Measurements from ENCODE around the gene PGA5.

Gene PGA5

DNA sequence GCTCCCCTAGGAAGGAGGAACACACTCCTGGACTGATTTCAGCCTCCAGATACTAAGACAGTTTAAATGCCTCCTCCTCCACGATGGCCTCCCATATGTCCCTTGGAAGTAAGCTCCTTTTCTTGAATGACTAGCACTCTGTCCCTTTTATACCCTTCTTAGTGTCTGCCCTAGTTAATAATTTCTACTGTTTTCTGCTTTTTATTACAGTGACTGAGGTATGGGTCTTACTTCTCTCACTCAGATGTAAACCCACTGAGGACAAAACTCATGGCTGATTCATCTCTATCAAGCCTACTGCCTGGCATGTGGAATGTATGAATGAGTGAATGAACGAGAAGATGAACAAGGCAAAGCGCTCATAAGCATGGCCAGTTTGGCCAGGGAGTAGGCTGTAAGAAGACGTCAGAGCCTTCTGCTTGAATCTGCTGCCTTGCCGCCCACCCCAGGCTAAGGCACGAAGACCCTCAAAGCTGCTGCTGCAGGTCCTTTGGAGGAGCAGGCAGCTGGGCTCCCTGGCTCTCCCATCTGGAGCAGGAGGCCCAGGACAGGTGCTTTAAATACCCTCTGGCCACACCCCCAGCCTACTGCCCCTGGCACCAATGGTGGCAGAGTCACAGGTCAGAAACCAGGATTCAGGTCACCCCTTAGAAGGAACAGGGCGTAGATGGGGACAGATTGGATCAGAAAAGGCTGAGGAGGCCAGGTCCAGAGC is 45.8 kb upstream of the PGA5 start:
- no peak for TF ChIP-seq ZFP30 (CRISPR knock-in tag; IDR thresholded peaks at IDR 0.05)
- TF ChIP-seq ESRRG (CRISPR knock-in tag; IDR thresholded peaks at IDR 0.05) = no peak
- TF ChIP-seq RARB (CRISPR knock-in tag; IDR thresholded peaks at IDR 0.05) = no peak
- TF ChIP-seq GLIS3 (CRISPR knock-in tag; IDR thresholded peaks at IDR 0.05) = no peak
- TF ChIP-seq, protein P1, sequence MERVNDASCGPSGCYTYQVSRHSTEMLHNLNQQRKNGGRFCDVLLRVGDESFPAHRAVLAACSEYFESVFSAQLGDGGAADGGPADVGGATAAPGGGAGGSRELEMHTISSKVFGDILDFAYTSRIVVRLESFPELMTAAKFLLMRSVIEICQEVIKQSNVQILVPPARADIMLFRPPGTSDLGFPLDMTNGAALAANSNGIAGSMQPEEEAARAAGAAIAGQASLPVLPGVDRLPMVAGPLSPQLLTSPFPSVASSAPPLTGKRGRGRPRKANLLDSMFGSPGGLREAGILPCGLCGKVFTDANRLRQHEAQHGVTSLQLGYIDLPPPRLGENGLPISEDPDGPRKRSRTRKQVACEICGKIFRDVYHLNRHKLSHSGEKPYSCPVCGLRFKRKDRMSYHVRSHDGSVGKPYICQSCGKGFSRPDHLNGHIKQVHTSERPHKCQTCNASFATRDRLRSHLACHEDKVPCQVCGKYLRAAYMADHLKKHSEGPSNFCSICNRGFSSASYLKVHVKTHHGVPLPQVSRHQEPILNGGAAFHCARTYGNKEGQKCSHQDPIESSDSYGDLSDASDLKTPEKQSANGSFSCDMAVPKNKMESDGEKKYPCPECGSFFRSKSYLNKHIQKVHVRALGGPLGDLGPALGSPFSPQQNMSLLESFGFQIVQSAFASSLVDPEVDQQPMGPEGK (CRISPR knock-in tag; IDR thresholded peaks at IDR 0.05; ENCODE audit: borderline replicate concordance) = no peak
- TF ChIP-seq ZNF70 (CRISPR knock-in tag; IDR thresholded peaks at IDR 0.05) = no peak
- no peak for TF ChIP-seq TCF4 (CRISPR knock-in tag; IDR thresholded peaks at IDR 0.05; ENCODE audit: borderline replicate concordance)
- no peak for TF ChIP-seq ZNF565 (CRISPR knock-in tag; conservative IDR thresholded peaks at IDR 0.05; ENCODE audit: low read depth)
- no peak for TF ChIP-seq ZC3H10 (CRISPR knock-in tag; IDR thresholded peaks at IDR 0.05)
- TF ChIP-seq, protein P2, sequence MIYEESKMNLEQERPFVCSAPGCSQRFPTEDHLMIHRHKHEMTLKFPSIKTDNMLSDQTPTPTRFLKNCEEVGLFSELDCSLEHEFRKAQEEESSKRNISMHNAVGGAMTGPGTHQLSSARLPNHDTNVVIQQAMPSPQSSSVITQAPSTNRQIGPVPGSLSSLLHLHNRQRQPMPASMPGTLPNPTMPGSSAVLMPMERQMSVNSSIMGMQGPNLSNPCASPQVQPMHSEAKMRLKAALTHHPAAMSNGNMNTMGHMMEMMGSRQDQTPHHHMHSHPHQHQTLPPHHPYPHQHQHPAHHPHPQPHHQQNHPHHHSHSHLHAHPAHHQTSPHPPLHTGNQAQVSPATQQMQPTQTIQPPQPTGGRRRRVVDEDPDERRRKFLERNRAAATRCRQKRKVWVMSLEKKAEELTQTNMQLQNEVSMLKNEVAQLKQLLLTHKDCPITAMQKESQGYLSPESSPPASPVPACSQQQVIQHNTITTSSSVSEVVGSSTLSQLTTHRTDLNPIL (CRISPR knock-in tag; IDR thresholded peaks at IDR 0.05; ENCODE audit: low read depth) = no peak
- TF ChIP-seq ZFP3 (CRISPR knock-in tag; IDR thresholded peaks at IDR 0.05) = no peak
- no peak for TF ChIP-seq PPARA (CRISPR knock-in tag; IDR thresholded peaks at IDR 0.05; ENCODE audit: borderline replicate concordance)
- TF ChIP-seq TOX (CRISPR knock-in tag; IDR thresholded peaks at IDR 0.05; ENCODE audit: borderline replicate concordance) = no peak
- TF ChIP-seq ZNF8 (CRISPR knock-in tag; IDR thresholded peaks at IDR 0.05) = no peak
- no peak for TF ChIP-seq CSDC2 (CRISPR knock-in tag; IDR thresholded peaks at IDR 0.05)
- TF ChIP-seq, protein P3, sequence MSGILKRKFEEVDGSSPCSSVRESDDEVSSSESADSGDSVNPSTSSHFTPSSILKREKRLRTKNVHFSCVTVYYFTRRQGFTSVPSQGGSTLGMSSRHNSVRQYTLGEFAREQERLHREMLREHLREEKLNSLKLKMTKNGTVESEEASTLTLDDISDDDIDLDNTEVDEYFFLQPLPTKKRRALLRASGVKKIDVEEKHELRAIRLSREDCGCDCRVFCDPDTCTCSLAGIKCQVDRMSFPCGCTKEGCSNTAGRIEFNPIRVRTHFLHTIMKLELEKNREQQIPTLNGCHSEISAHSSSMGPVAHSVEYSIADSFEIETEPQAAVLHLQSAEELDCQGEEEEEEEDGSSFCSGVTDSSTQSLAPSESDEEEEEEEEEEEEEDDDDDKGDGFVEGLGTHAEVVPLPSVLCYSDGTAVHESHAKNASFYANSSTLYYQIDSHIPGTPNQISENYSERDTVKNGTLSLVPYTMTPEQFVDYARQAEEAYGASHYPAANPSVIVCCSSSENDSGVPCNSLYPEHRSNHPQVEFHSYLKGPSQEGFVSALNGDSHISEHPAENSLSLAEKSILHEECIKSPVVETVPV (CRISPR knock-in tag; IDR thresholded peaks at IDR 0.05) = no peak
- no peak for TF ChIP-seq ARNTL (CRISPR knock-in tag; IDR thresholded peaks at IDR 0.05; ENCODE audit: borderline replicate concordance, low read depth)
- no peak for ATAC-seq

DNA sequence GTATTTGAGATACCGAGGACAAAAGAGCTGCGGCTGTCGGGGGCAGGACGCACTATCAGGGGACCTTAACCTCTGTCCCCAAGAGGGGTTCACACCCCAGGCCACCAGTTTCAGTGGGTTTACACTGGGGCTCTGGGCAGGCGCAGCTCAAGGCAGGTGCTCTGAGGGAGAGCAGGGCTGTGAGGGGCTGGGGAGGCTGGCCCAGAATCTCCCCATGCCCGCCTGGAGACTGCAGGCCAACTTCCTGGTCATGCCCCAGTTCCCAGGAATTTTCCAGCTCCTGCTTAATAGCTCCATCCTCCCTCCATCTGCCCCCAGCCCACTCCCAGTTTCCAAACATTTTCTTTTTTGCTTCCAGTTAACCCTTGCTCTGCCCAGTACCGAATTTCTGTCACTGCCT is 45.3 kb upstream of the PGA5 start:
- no peak for ATAC-seq
- TF ChIP-seq ZFP3 (CRISPR knock-in tag; IDR thresholded peaks at IDR 0.05) (no peak), RARB (CRISPR knock-in tag; IDR thresholded peaks at IDR 0.05) (no peak), PPARA (CRISPR knock-in tag; IDR thresholded peaks at IDR 0.05; ENCODE audit: borderline replicate concordance) (no peak), SNAI2 (CRISPR knock-in tag; IDR thresholded peaks at IDR 0.05) (no peak), ZNF70 (CRISPR knock-in tag; IDR thresholded peaks at IDR 0.05) (no peak), ISL1 (CRISPR knock-in tag; IDR thresholded peaks at IDR 0.05) (no peak), ZNF565 (CRISPR knock-in tag; conservative IDR thresholded peaks at IDR 0.05; ENCODE audit: low read depth) (no peak)
- TF ChIP-seq, protein P4, sequence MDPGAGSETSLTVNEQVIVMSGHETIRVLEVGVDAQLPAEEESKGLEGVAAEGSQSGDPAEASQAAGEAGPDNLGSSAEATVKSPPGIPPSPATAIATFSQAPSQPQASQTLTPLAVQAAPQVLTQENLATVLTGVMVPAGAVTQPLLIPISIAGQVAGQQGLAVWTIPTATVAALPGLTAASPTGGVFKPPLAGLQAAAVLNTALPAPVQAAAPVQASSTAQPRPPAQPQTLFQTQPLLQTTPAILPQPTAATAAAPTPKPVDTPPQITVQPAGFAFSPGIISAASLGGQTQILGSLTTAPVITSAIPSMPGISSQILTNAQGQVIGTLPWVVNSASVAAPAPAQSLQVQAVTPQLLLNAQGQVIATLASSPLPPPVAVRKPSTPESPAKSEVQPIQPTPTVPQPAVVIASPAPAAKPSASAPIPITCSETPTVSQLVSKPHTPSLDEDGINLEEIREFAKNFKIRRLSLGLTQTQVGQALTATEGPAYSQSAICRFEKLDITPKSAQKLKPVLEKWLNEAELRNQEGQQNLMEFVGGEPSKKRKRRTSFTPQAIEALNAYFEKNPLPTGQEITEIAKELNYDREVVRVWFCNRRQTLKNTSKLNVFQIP (CRISPR knock-in tag; IDR thresholded peaks at IDR 0.05; ENCODE audit: borderline replicate concordance, low read depth) = no peak

DNA sequence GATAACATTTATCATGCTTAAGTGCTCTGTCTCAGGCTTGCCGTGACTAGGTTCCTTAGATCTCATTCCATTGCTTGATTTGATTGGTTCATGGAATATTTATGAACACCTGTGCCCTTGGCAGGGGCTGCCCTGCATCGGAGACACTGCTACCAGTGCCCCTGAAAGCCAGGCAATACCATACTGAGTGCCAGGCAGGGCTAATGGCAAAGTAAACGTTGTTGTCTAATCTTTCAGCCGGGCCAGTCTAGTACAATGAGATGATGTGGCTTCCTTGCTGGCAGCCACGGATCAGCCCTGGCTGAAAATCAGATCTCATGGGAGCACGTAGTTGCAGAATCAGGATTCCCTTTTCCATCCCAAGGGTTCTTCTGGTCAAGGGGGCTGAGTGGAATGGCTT is 42.6 kb upstream of the PGA5 start:
- no peak for ATAC-seq
- no peak for TF ChIP-seq TOX (CRISPR knock-in tag; IDR thresholded peaks at IDR 0.05; ENCODE audit: borderline replicate concordance)
- TF ChIP-seq, protein P4 (CRISPR knock-in tag; IDR thresholded peaks at IDR 0.05; ENCODE audit: borderline replicate concordance, low read depth) = no peak
- TF ChIP-seq ZC3H10 (CRISPR knock-in tag; IDR thresholded peaks at IDR 0.05) = no peak
- TF ChIP-seq ESRRG (CRISPR knock-in tag; IDR thresholded peaks at IDR 0.05) = no peak
- TF ChIP-seq CSDC2 (CRISPR knock-in tag; IDR thresholded peaks at IDR 0.05) = no peak
- no peak for TF ChIP-seq PPARA (CRISPR knock-in tag; IDR thresholded peaks at IDR 0.05; ENCODE audit: borderline replicate concordance)
- TF ChIP-seq, protein P1 (CRISPR knock-in tag; IDR thresholded peaks at IDR 0.05; ENCODE audit: borderline replicate concordance) = no peak
- no peak for TF ChIP-seq ISL1 (CRISPR knock-in tag; IDR thresholded peaks at IDR 0.05)
- TF ChIP-seq SNAI2 (CRISPR knock-in tag; IDR thresholded peaks at IDR 0.05) = no peak
- TF ChIP-seq, protein P5, sequence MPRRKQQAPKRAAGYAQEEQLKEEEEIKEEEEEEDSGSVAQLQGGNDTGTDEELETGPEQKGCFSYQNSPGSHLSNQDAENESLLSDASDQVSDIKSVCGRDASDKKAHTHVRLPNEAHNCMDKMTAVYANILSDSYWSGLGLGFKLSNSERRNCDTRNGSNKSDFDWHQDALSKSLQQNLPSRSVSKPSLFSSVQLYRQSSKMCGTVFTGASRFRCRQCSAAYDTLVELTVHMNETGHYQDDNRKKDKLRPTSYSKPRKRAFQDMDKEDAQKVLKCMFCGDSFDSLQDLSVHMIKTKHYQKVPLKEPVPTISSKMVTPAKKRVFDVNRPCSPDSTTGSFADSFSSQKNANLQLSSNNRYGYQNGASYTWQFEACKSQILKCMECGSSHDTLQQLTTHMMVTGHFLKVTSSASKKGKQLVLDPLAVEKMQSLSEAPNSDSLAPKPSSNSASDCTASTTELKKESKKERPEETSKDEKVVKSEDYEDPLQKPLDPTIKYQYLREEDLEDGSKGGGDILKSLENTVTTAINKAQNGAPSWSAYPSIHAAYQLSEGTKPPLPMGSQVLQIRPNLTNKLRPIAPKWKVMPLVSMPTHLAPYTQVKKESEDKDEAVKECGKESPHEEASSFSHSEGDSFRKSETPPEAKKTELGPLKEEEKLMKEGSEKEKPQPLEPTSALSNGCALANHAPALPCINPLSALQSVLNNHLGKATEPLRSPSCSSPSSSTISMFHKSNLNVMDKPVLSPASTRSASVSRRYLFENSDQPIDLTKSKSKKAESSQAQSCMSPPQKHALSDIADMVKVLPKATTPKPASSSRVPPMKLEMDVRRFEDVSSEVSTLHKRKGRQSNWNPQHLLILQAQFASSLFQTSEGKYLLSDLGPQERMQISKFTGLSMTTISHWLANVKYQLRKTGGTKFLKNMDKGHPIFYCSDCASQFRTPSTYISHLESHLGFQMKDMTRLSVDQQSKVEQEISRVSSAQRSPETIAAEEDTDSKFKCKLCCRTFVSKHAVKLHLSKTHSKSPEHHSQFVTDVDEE (CRISPR knock-in tag; IDR thresholded peaks at IDR 0.05) = no peak
- no peak for TF ChIP-seq ZFP30 (CRISPR knock-in tag; IDR thresholded peaks at IDR 0.05)
- TF ChIP-seq, protein P2 (CRISPR knock-in tag; IDR thresholded peaks at IDR 0.05; ENCODE audit: low read depth) = no peak
- no peak for TF ChIP-seq OSR1 (CRISPR knock-in tag; IDR thresholded peaks at IDR 0.05)
